Retinal pigment epithelial cell (primary cell): Measurements from ENCODE around the gene FARS2.

Source experiments
- DNase-seq: peaks from one replicate; pipeline ENCODE4 v3.0.0-alpha.2; 2010; ENCODE audit warnings: low read depth
- H3K4me3 ChIP-seq: 2 replicates; pipeline ENCODE4 v1.5.1; 2011; ENCODE audit warnings: mild to moderate bottlenecking, low read length, control low read depth, moderate library complexity
- TF ChIP-seq, protein P1 (sequence below): conservative IDR thresholded peaks from 2 replicates; pipeline ENCODE4 v1.5.1; 2011; ENCODE audit warnings: low read depth, low read length, control low read depth, inconsistent platforms

FARS2 gene

GRCh38 chr6:5765141-5765760 lies 503.9 kb downstream of the FARS2 start:
- no peak for DNase-seq
- TF ChIP-seq, protein P1, sequence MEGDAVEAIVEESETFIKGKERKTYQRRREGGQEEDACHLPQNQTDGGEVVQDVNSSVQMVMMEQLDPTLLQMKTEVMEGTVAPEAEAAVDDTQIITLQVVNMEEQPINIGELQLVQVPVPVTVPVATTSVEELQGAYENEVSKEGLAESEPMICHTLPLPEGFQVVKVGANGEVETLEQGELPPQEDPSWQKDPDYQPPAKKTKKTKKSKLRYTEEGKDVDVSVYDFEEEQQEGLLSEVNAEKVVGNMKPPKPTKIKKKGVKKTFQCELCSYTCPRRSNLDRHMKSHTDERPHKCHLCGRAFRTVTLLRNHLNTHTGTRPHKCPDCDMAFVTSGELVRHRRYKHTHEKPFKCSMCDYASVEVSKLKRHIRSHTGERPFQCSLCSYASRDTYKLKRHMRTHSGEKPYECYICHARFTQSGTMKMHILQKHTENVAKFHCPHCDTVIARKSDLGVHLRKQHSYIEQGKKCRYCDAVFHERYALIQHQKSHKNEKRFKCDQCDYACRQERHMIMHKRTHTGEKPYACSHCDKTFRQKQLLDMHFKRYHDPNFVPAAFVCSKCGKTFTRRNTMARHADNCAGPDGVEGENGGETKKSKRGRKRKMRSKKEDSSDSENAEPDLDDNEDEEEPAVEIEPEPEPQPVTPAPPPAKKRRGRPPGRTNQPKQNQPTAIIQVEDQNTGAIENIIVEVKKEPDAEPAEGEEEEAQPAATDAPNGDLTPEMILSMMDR = no peak

GRCh38 chr6:5766260-5766659 lies 504.9 kb downstream of the FARS2 start:
- TF ChIP-seq, protein P1 = peak; percentile 37
- H3K4me3 ChIP-seq = no peak overlapping the region
- DNase-seq = no peak

More at GRCh38 chr6:5765141-5765760, 503.9 kb downstream of the FARS2 start:
- no peak overlapping the region for H3K4me3 ChIP-seq

DNA sequence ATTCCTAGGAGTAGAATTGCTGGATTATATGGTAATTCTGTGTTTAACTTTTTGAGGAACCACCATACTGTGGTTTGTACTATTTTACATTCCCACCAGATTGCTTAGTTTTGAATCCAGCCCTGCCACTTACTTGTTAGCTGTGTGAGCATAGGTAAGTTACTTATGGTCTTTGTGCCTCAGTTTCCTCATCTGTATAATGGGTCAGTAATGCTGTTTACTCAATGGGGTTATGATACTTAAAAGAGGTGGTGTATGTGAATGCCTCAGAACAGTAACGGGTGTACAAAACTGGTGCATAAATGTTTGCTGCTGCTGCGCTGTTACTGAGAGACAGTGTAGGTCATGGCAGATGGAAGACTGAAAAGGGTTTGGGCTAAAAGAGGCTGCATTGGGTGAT lies 506.2 kb downstream of the FARS2 start:
- TF ChIP-seq, protein P1 = no peak
- no peak for DNase-seq
- no peak overlapping the region for H3K4me3 ChIP-seq

- DNase-seq = no peak
- H3K4me3 ChIP-seq = no peak overlapping the region
- TF ChIP-seq, protein P1 = no peak
Observed at GRCh38 chr6:5771211-5771610, 509.9 kb downstream of the FARS2 start.

- no peak for DNase-seq
- TF ChIP-seq, protein P1 = no peak
- H3K4me3 ChIP-seq = no peak overlapping the region
Observed at GRCh38 chr6:5771759-5772390, 510.6 kb downstream of the FARS2 start.

GRCh38 chr6:5772408-5773120 lies 511.3 kb downstream of the FARS2 start:
- DNase-seq = no peak
- TF ChIP-seq, protein P1 = no peak
- H3K4me3 ChIP-seq = no peak overlapping the region
